Measurements from ENCODE around the gene BRWD1.

- TF ChIP-seq CTCF (IDR thresholded peaks at IDR 0.05; ENCODE audit: low read depth, low read length, poor library complexity, severe bottlenecking) (no peak), EZH2phosphoT487 (IDR thresholded peaks at IDR 0.05; ENCODE audit: borderline replicate concordance, low read length) (no peak)
Measured at GRCh38 chr21:39346206-39346605, 32.8 kb upstream of the BRWD1 start.
